ENCODE results near the gene DNAH17.

- TF ChIP-seq CTCF (conservative IDR thresholded peaks at IDR 0.05) (no peak), EZH2 (IDR thresholded peaks at IDR 0.05; ENCODE audit: low read depth) (no peak)
Observed at GRCh38 chr17:78501241-78502036, 75.8 kb downstream of the DNAH17 start.
